ENCODE data around the gene SNRNP25. TPM values are rescaled to one million over a fixed set of nuclear protein-coding genes. Genes with fewer than 3 reads are reported as not detected.

Gene SNRNP25
- total and polyA plus RNA-seq, 9 of the 15 experiments (the other 6 are each of a cell fraction or from before 2014, with no cell fraction given): 59.0 to 176 (median 108) TPM

DNA sequence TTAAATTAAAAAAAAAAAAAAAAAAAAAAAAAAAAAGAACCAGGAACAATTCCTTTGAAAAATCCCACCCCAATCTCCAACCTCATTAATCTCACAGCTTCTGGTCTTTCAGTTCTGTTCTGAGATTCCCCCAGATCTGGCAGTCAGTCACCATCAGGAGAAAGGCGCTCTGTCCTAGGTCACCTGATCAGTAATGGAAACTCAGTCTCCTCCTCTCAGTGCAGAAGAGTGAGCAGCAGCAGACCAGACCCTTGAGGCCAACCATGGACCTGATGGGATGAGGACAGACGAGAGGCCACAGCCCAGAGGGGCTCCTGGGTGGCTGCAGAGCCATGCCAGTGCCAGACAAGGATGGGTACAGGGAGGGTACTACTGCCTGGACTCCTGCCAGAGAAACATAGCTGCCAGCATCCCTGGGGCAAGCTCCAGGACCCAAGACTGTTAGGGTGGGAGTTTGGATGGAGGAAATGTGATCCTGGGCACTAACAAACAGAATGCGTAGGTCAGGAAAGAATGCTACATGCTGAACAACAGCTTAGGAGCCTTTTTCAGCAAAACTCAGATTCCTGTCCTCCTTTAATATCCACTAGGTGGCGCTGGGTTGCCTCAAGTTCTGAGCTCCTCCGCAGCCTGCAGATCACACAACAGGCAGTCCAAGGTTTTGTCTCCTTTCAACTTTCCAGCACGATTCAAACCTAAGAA lies 53.1 kb downstream of the SNRNP25 start:
- in situ Hi-C loops (cut with MboI): loop anchor here (5.0 kb wide), 1 partner anchor 76 kb away; the partner anchor contains the start of gene HBQ1
- FAIRE-seq (peak; percentile 99), ATAC-seq (peak; percentile 85)
- TF ChIP-seq ZBTB5 (IDR thresholded peaks at IDR 0.05) (no peak), ZNF79 (CRISPR knock-in tag; IDR thresholded peaks at IDR 0.05; ENCODE audit: low read depth) (no peak), MAFF (IDR thresholded peaks at IDR 0.05; ENCODE audit: low read length) (no peak; the same call in 1 of the 2 replicates), ZNF282 (CRISPR knock-in tag; IDR thresholded peaks at IDR 0.05) (no peak), FOXM1 (IDR thresholded peaks at IDR 0.05; ENCODE audit: low read depth) (no peak), FOXM1 (CRISPR knock-in tag; IDR thresholded peaks at IDR 0.05; ENCODE audit: low read depth) (no peak), UBTF (IDR thresholded peaks at IDR 0.05; ENCODE audit: borderline replicate concordance in 1 of 2, low read depth in 2 of 2, low read length in 2 of 2) (no peak), SMC3 (conservative IDR thresholded peaks at IDR 0.05; ENCODE audit: insufficient read depth, low read depth, low read length) (peak; percentile 92), BHLHE40 (IDR thresholded peaks at IDR 0.05; ENCODE audit: low read length) (no peak; the same call in 1 of the 2 replicates), ZNF232 (CRISPR knock-in tag; IDR thresholded peaks at IDR 0.05) (no peak), MAZ (CRISPR knock-in tag; conservative IDR thresholded peaks at IDR 0.05 in 1 of 2, IDR thresholded peaks at IDR 0.05 in 1 of 2) (peak in 1 of 2 experiments; percentile 31; a peak in 1 of 4 replicates), NFATC3 (IDR thresholded peaks at IDR 0.05) (no peak), TEAD1 (CRISPR knock-in tag; IDR thresholded peaks at IDR 0.05) (peak in 1 of 2 experiments; percentile 78; a peak in 1 of 4 replicates), ZBED1 (IDR thresholded peaks at IDR 0.05) (no peak), SNIP1 (IDR thresholded peaks at IDR 0.05; ENCODE audit: low read depth) (no peak), ZNF507 (tag; conservative IDR thresholded peaks at IDR 0.05) (no peak), MEF2A (IDR thresholded peaks at IDR 0.05; ENCODE audit: control insufficient read depth, low read depth, low read length) (no peak)

More for the DNA sequence above, 53.1 kb downstream of the SNRNP25 start:
- intact Hi-C loops (cut with micrococcal nuclease): loop anchor here (2.0 kb wide), 1 partner anchor 74 kb away; the partner anchor contains the start of gene HBQ1
- 15% methylated on average over 6 of the region's 6 CpGs for WGBS (ENCODE audit: insufficient coverage, low coverage, missing lambda C conversion rate)
- Histone ChIP-seq H3K36me3 (ENCODE audit: control insufficient read depth, insufficient read depth, low read length) (peaks cover 54% of the 10 kb centered on the region; the same call in 2 of the 3 replicates), H3K4me3 (no peak overlapping the region), H3K4me2 (ENCODE audit: insufficient read depth, low read length) (peak overlapping the region; percentile 43; the same call in 1 of the 2 replicates), H3K9me1 (ENCODE audit: control insufficient read depth, insufficient read depth, low read length) (no peaks in the 10 kb centered on the region), H3K27me3 (ENCODE audit: control insufficient read depth in 2 of 2, insufficient read depth in 2 of 2, low read length in 2 of 2) (no peaks in the 10 kb centered on the region), H3K9me3 (replicated peaks; ENCODE audit: control insufficient read depth, insufficient read depth, low read depth, low read length) (no peaks in the 10 kb centered on the region), H3K79me2 (ENCODE audit: control insufficient read depth, insufficient read depth, low read length) (peaks cover 10% of the 10 kb centered on the region; the same call in 1 of the 3 replicates), H3K4me1 (replicated peaks in 1 of 2; ENCODE audit: control insufficient read depth in 2 of 2, insufficient read depth in 2 of 2, low read length in 2 of 2) (peaks cover 29 to 50% of the 10 kb centered on the region in 2 experiments; a peak in 4 of 5 replicates), H4K20me1 (replicated peaks; ENCODE audit: control insufficient read depth, insufficient read depth, low read length) (no peaks in the 10 kb centered on the region), H3K9ac (ENCODE audit: insufficient read depth in 1 of 2, low read depth in 2 of 2, low read length in 2 of 2) (peak overlapping the region; percentile 29 to 77; a peak in 2 of 4 replicates), H2AFZ (ENCODE audit: low read depth, low read length) (no peak overlapping the region; the same call in 1 of the 2 replicates), H3K27ac (ENCODE audit: extremely low read depth, low read depth, low read length) (peak overlapping the region; percentile 23; the same call in 2 of the 3 replicates)
- CTCF ChIA-PET (ENCODE audit: low intra/inter-chr PET ratio): interaction anchor here (0.7 to 2.7 kb wide), 4 partner anchors 41 to 256 kb away, joined by 3 to 42 read pairs (median 4); partner anchors contain the start of gene HBQ1
- peak; percentile 55 to 91 (median 66) for DNase-seq (ENCODE audit: extremely low read depth in 1 of 4, low spot score in 3 of 4)
- POLR2A ChIA-PET: interaction anchor here (0.6 to 1.3 kb wide), 11 partner anchors 9 to 76 kb away, joined by 3 to 10 read pairs (median 3); partner anchors contain the start of gene MPG
- BruUV-seq (replicated peaks): no TSS peak
